HepG2 (cell line): ENCODE data around the gene NAB2. TPM values are rescaled to one million over a fixed set of nuclear protein-coding genes. Genes with fewer than 3 reads are reported as not detected.

ENCODE experiments used
- ERF ChIP-seq: IDR thresholded peaks from 2 replicates; pipeline ENCODE4 v1.6.1; 2018; ENCODE audit warnings: missing biosample characterization, missing genetic modification reagents
- FOXC1 ChIP-seq: sonication (generic); formaldehyde crosslinking; IDR thresholded peaks from 2 replicates; pipeline ENCODE4 v1.8.0; 2022; ENCODE audit warnings: mild to moderate bottlenecking, missing genetic modification reagents, borderline replicate concordance
- GATAD2A ChIP-seq: IDR thresholded peaks from 2 replicates; pipeline ENCODE4 v1.6.1; 2016
- KLF12 ChIP-seq: sonication (generic); formaldehyde crosslinking; IDR thresholded peaks from 2 replicates; pipeline ENCODE4 v1.4.0; 2020; ENCODE audit warnings: missing genetic modification reagents, borderline replicate concordance
- MLX ChIP-seq: IDR thresholded peaks from 2 replicates; pipeline ENCODE4 v1.6.1; 2016
- MYC ChIP-seq: sonication (generic); formaldehyde crosslinking; IDR thresholded peaks from 2 replicates; pipeline ENCODE4 v1.9.0; 2021; ENCODE audit warnings: missing genetic modification reagents, borderline replicate concordance
- NAIF1 ChIP-seq: sonication (generic); formaldehyde crosslinking; IDR thresholded peaks from 2 replicates; pipeline ENCODE4 v1.5.0; 2020; ENCODE audit warnings: mild to moderate bottlenecking, missing genetic modification reagents, borderline replicate concordance
- NCOA2 ChIP-seq: sonication (generic); formaldehyde crosslinking; IDR thresholded peaks from 2 replicates; pipeline ENCODE4 v1.8.0; 2022; ENCODE audit warnings: inconsistent platforms
- NR2C2 ChIP-seq: sonication (generic); formaldehyde crosslinking; IDR thresholded peaks from 2 replicates; pipeline ENCODE4 v1.4.0; 2020; ENCODE audit warnings: missing genetic modification reagents, mild to moderate bottlenecking, moderate library complexity, borderline replicate concordance
- RARG ChIP-seq: sonication (generic); formaldehyde crosslinking; IDR thresholded peaks from 2 replicates; pipeline ENCODE4 v1.4.0; 2020; ENCODE audit warnings: low read depth, mild to moderate bottlenecking, missing genetic modification reagents
- SMC3 ChIP-seq: IDR thresholded peaks from 2 replicates; pipeline ENCODE4 v1.6.1; 2011; ENCODE audit warnings: low read length, improper control_type of control experiment
- SRSF9 ChIP-seq: fragments of 200-400 bp; formaldehyde crosslinking; IDR thresholded peaks from 2 replicates; pipeline ENCODE4 v1.6.1; 2018; ENCODE audit warnings: borderline replicate concordance, mild to moderate bottlenecking, low read depth, low read length; ENCODE audit not compliant: insufficient read depth, poor library complexity, severe bottlenecking
- TEAD3 ChIP-seq: optimal IDR thresholded peaks from 2 replicates; pipeline ENCODE3; 2016; ENCODE audit warnings: borderline replicate concordance
- THRA ChIP-seq: sonication (generic); formaldehyde crosslinking; IDR thresholded peaks from 2 replicates; pipeline ENCODE4 v1.4.0; 2020; ENCODE audit warnings: missing genetic modification reagents, borderline replicate concordance
- ZNF34 ChIP-seq: sonication (generic); formaldehyde crosslinking; IDR thresholded peaks from 2 replicates; pipeline ENCODE4 v1.4.0; 2020; ENCODE audit warnings: mild to moderate bottlenecking, missing genetic modification reagents, borderline replicate concordance
- ZNF609 ChIP-seq: sonication (generic); formaldehyde crosslinking; IDR thresholded peaks from 2 replicates; pipeline ENCODE4 v1.4.0; 2020; ENCODE audit warnings: mild to moderate bottlenecking, missing genetic modification reagents, borderline replicate concordance
- ZNF639 ChIP-seq: conservative IDR thresholded peaks from 2 replicates; pipeline ENCODE4 v1.6.1; 2018; ENCODE audit warnings: missing genetic modification reagents
- ZNF740 ChIP-seq: sonication (generic); formaldehyde crosslinking; IDR thresholded peaks from 2 replicates; pipeline ENCODE4 v1.4.0; 2020; ENCODE audit warnings: missing genetic modification reagents
- ZNF747 ChIP-seq: sonication (generic); formaldehyde crosslinking; IDR thresholded peaks from 2 replicates; pipeline ENCODE4 v1.8.1; 2023; ENCODE audit warnings: missing genetic modification reagents, mild to moderate bottlenecking, borderline replicate concordance
- ZNF773 ChIP-seq: sonication (generic); formaldehyde crosslinking; IDR thresholded peaks from 2 replicates; pipeline ENCODE4 v1.4.0; 2020; ENCODE audit warnings: missing genetic modification reagents, borderline replicate concordance
- polyA plus RNA-seq, 8 experiments: library from polyadenylated mRNA; depleted of rRNA in 3 of 8; stranded (reverse) in 7 of 8; unstranded in 1 of 8; fragments of >200 nt; fragmentation: Illumina TruSeq in 4 of 8; extraction: Trizol in 4 of 8; gene quantifications; 2 replicates each; pipeline versions ENCODE4 v1.2.1 to v1.2.3, GENCODE V29; 2011 to 2016; ENCODE audit warnings: low read depth in 4 of 8, missing spikeins in 1 of 8, mixed read lengths in 1 of 8; ENCODE audit not compliant: insufficient read depth in 1 of 8
- total RNA-seq, 5 experiments: library from RNA; depleted of rRNA; stranded (reverse); fragments of >200 nt; fragmentation: Illumina TruSeq; extraction: Trizol; gene quantifications; 2 replicates each; pipeline ENCODE4 v1.2.3, GENCODE V29; 2016; ENCODE audit warnings: low read depth in 1 of 5

NAB2 gene
- total and polyA plus RNA-seq, 2 of the 13 experiments (the other 11 are each of a cell fraction or from before 2014, with no cell fraction given): 11.7 to 12.9 TPM

- TF ChIP-seq SRSF9 (no peak), NAIF1 (CRISPR knock-in tag) (no peak), ZNF639 (CRISPR knock-in tag) (no peak), FOXC1 (CRISPR knock-in tag) (0 out of 2 replicates have a peak, but pooled peaks have one; percentile 8), SMC3 (peak; percentile 95), ZNF740 (CRISPR knock-in tag) (no peak), RARG (0 out of 2 replicates have a peak, but pooled peaks have one; percentile 26), ZNF609 (CRISPR knock-in tag) (0 out of 2 replicates have a peak, but pooled peaks have one; percentile 46), ERF (CRISPR knock-in tag) (0 out of 2 replicates have a peak, but pooled peaks have one; percentile 29), ZNF34 (CRISPR knock-in tag) (0 out of 2 replicates have a peak, but pooled peaks have one; percentile 63), THRA (CRISPR knock-in tag) (no peak), KLF12 (CRISPR knock-in tag) (no peak), MYC (CRISPR knock-in tag) (peak; percentile 44; the same call in 1 of the 2 replicates), TEAD3 (CRISPR knock-in tag) (no peak), ZNF747 (CRISPR knock-in tag) (no peak), GATAD2A (CRISPR knock-in tag) (0 out of 2 replicates have a peak, but pooled peaks have one; percentile 3), MLX (CRISPR knock-in tag) (0 out of 2 replicates have a peak, but pooled peaks have one; percentile 15), NCOA2 (CRISPR knock-in tag) (no peak), NR2C2 (0 out of 2 replicates have a peak, but pooled peaks have one; percentile 3), ZNF773 (no peak)
Measured at GRCh38 chr12:57112492-57113294, 23.8 kb downstream of the NAB2 start (continued).
